Natural killer cell (primary cell): ENCODE measurements around the gene LIN7A. TPM values are rescaled to one million over a fixed set of nuclear protein-coding genes. Genes with fewer than 3 reads are reported as not detected.
"Not testable (repeated sequence)": the region's sequence is repeated elsewhere in the genome, so short reads cannot be mapped to it uniquely, and the experiment has no call there.

Source experiments
- ATAC-seq, 3 donors: fragments of 150-1000 bp in 2 of 3; fragments of 200-7000 bp in 1 of 3; cut with Tn5 transposase; 1 replicate in 1 of 3; 2 replicates in 2 of 3; pipeline ENCODE4 v1.10.0; 2021; ENCODE audit warnings: mild to moderate bottlenecking in 2 of 3, moderate library complexity in 2 of 3
- DNase-seq, 2 donors: peaks; one replicate each; pipeline versions ENCODE4 v3.0.0 to v3.0.0-alpha.2; 2013 to 2021; ENCODE audit warnings: mixed read lengths in 1 of 2
- H3K27ac ChIP-seq: one replicate; pipeline ENCODE4 v1.5.1; 2013; ENCODE audit warnings: mild to moderate bottlenecking, low read length
- H3K27me3 ChIP-seq: one replicate; pipeline ENCODE4 v1.6.1; 2013; ENCODE audit warnings: low read length; ENCODE audit not compliant: control insufficient read depth, insufficient read depth
- H3K36me3 ChIP-seq: one replicate; pipeline ENCODE4 v1.6.1; 2013; ENCODE audit warnings: low read length; ENCODE audit not compliant: control insufficient read depth, insufficient read depth
- H3K4me1 ChIP-seq: one replicate; pipeline ENCODE4 v1.6.1; 2013; ENCODE audit warnings: low read length; ENCODE audit not compliant: control insufficient read depth, insufficient read depth
- H3K4me3 ChIP-seq: one replicate; pipeline ENCODE4 v1.5.1; 2013; ENCODE audit warnings: low read length
- H3K9me3 ChIP-seq: one replicate; pipeline ENCODE4 v1.6.1; 2013; ENCODE audit warnings: low read length; ENCODE audit not compliant: control insufficient read depth, insufficient read depth
- H3K27ac Mint-ChIP-seq, 2 donors: one replicate each; pipeline ENCODE4 v1.8.0; 2022; ENCODE audit warnings: mild to moderate bottlenecking in 2 of 2, mixed read lengths in 2 of 2, moderate library complexity in 1 of 2
- H3K27me3 Mint-ChIP-seq, 2 donors: one replicate each; pipeline ENCODE4 v1.8.0; 2022; ENCODE audit warnings: low read depth in 2 of 2, mixed read lengths in 2 of 2
- H3K36me3 Mint-ChIP-seq: one replicate; pipeline ENCODE4 v1.8.0; 2022; ENCODE audit warnings: mixed read lengths
- H3K4me1 Mint-ChIP-seq, 2 donors: one replicate each; pipeline ENCODE4 v1.8.0; 2022; ENCODE audit warnings: mixed read lengths in 2 of 2
- H3K4me3 Mint-ChIP-seq: one replicate; pipeline ENCODE4 v1.8.0; 2022; ENCODE audit warnings: mild to moderate bottlenecking, moderate library complexity, mixed read lengths
- H3K9me3 Mint-ChIP-seq, 2 donors: one replicate each; pipeline ENCODE4 v1.8.0; 2022; ENCODE audit warnings: mixed read lengths in 2 of 2
- CTCF ChIP-seq: fragments of 200-600 bp; IDR thresholded peaks from one replicate; pipeline ENCODE4 v1.8.0; 2022; ENCODE audit warnings: antibody characterized with exemption
- WGBS: methylation state at CpG from one replicate; pipeline ENCODE4 v1.1.7; 2013; ENCODE audit warnings: missing lambda C conversion rate; ENCODE audit not compliant: insufficient coverage; 5-methylcytosine and 5-hydroxymethylcytosine counted together
- intact Hi-C: fragments of 100-400 bp; cut with micrococcal nuclease; formaldehyde crosslinking; loops from one replicate; pipeline ENCODE4 v1.14.2; 2022
- total RNA-seq, 4 donors: library from RNA; stranded (reverse); fragments of 120-200 nt in 1 of 4; gene quantifications; one replicate each; pipeline versions ENCODE4 v1.2.3 to v1.2.4, GENCODE V29; 2013 to 2022

The LIN7A gene
- total RNA-seq, 3 donors from 2014 or later (not counting 1 experiment from before 2014, with no cell fraction given): 0.12 to 14.9 (median 0.27) TPM

- H3K27me3 ChIP-seq: no peaks in the 10 kb centered on the region
- Mint-ChIP-seq H3K27ac (no peak overlapping the region), H3K4me1 (no peaks in the 10 kb centered on the region), H3K4me3 (no peak overlapping the region), H3K27me3 (no peaks in the 10 kb centered on the region), H3K36me3 (no peaks in the 10 kb centered on the region), H3K9me3 (peaks cover 10 to 16% of the 10 kb centered on the region in 2 donors)
- H3K27ac ChIP-seq: no peak overlapping the region
- intact Hi-C loops: no loop called here
- WGBS: 70% methylated on average over 6 of the region's 7 CpGs
- no peak for TF ChIP-seq CTCF
- H3K9me3 ChIP-seq: no peaks in the 10 kb centered on the region
- no peaks in the 10 kb centered on the region for H3K36me3 ChIP-seq
- DNase-seq (no peak), ATAC-seq (no peak)
- no peaks in the 10 kb centered on the region for H3K4me1 ChIP-seq
- no peak overlapping the region for H3K4me3 ChIP-seq
These were observed 44.9 kb downstream of the LIN7A start for GRCh38 chr12:80892597-80893445.

DNA sequence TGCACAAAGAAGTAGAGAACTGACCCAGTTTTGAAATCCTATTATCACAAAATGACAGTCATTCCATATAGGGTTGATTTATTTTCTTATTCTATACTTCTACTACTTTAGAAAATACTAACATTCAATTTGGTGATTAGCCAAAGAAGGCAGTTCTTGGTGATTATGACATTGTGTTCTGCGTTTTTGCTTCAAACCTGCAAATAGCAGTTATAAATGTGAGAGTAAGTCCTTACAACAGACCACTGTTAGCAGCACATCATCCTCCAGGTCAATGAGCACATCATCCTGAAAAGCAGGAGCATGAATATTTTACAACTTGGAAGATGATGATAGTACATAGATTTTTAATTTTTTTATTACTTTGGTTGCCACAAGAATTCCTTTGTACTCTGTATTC is 53.1 kb downstream of the LIN7A start:
- Histone ChIP-seq H3K36me3 (no peaks in the 10 kb centered on the region), H3K9me3 (no peaks in the 10 kb centered on the region), H3K27me3 (no peaks in the 10 kb centered on the region), H3K27ac (no peak overlapping the region), H3K4me3 (no peak overlapping the region), H3K4me1 (no peaks in the 10 kb centered on the region)
- Mint-ChIP-seq H3K4me1 (no peaks in the 10 kb centered on the region), H3K9me3 (peaks cover 13 to 16% of the 10 kb centered on the region in 2 donors), H3K36me3 (no peaks in the 10 kb centered on the region), H3K27me3 (no peaks in the 10 kb centered on the region), H3K4me3 (no peak overlapping the region), H3K27ac (no peak overlapping the region)
- ATAC-seq (no peak), DNase-seq (no peak)
- intact Hi-C loops: no loop called here
- no peak for TF ChIP-seq CTCF
- WGBS: no CpG with 5 or more reads among the region's 1 CpG

DNA sequence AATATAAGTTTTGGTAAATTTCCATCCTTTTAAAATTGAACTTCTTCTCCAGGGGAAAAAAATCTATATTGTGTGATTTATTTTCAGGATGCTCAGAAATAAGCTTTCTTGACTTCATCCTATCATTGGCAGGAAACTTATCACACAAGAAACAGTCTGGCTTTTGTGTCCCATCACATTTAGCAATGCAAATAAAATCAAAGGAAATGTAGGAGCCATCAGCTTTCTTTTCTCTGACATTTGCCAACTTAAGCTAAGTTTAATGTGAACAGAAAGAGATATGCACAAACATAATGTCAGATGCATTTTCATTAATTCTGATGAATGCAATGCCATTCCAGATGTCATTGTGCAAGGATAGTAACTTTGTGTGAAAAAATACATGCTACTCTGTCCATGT is 56.6 kb downstream of the LIN7A start:
- no peak overlapping the region for H3K4me3 ChIP-seq
- H3K4me3 Mint-ChIP-seq: no peak overlapping the region
- H3K27me3 Mint-ChIP-seq: no peaks in the 10 kb centered on the region
- H3K4me1 Mint-ChIP-seq: no peaks in the 10 kb centered on the region
- ATAC-seq (no peak), DNase-seq (no peak)
- no peaks in the 10 kb centered on the region for H3K36me3 ChIP-seq
- H3K9me3 ChIP-seq: no peaks in the 10 kb centered on the region
- no peak for TF ChIP-seq CTCF
- intact Hi-C loops: no loop called here
- peaks cover 9 to 14% of the 10 kb centered on the region in 2 donors for H3K9me3 Mint-ChIP-seq
- no peaks in the 10 kb centered on the region for H3K4me1 ChIP-seq
- H3K27me3 ChIP-seq: no peaks in the 10 kb centered on the region
- no peak overlapping the region for H3K27ac ChIP-seq
- no peak overlapping the region for H3K27ac Mint-ChIP-seq
- H3K36me3 Mint-ChIP-seq: no peaks in the 10 kb centered on the region

DNA sequence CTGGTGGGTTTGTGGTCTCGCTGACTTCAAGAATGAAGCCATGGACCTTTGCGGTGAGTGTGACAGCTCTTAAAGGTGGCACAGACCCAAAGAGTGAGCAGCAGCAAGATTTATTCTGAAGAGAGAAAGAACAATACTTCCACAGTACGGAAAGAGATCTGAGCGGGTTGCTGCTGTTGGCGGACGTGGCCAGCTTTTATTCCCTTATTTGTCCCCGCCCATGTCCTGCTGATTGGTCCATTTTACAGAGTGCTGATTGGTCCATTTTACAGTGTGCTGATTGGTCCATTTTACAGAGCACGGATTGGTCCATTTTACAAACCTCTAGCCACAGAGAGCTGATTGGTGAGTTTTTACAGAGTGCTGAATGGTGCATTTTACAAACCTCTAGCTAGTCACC is 59.3 kb downstream of the LIN7A start:
- 81% methylated on average over 8 of the region's 8 CpGs for WGBS
- H3K27me3 ChIP-seq, H3K36me3 ChIP-seq, DNase-seq, intact Hi-C loops, H3K27ac ChIP-seq, H3K36me3 Mint-ChIP-seq, H3K4me1 ChIP-seq, H3K4me3 ChIP-seq, H3K27me3 Mint-ChIP-seq, H3K4me1 Mint-ChIP-seq, ATAC-seq, H3K27ac Mint-ChIP-seq, H3K9me3 ChIP-seq, H3K4me3 Mint-ChIP-seq: not testable (repeated sequence)
- peaks cover 13 to 22% of the 10 kb centered on the region in 2 donors for H3K9me3 Mint-ChIP-seq
